HG02884 (cell line): Measurements from ENCODE around the gene MPG.

Source experiments
- ATAC-seq: cut with Tn5 transposase; IDR thresholded peaks from one replicate; pipeline ENCODE4 v1.9.1; 2021; ENCODE audit warnings: mild to moderate bottlenecking, moderate library complexity; ENCODE audit not compliant: unreplicated experiment

The MPG gene

GRCh38 chr16:50769-51591 is 27.0 kb upstream of the MPG start:
- ATAC-seq = no peak

GRCh38 chr16:53346-54236 is 24.4 kb upstream of the MPG start, which contains the start of the genes POLR3K and SNRNP25:
Gene POLR3K, minus strand, starts transcription at chr16:53608. Its CDS starts 22 bp downstream, at chr16:53586.
Gene SNRNP25, plus strand, starts transcription at chr16:53828. Its CDS starts 189 bp downstream, at chr16:54017.
- peak; percentile 94 for ATAC-seq

GRCh38 chr16:54237-54581 is 23.8 kb upstream of the MPG start:
- no peak for ATAC-seq

- ATAC-seq = no peak
These were observed 22.4 kb upstream of the MPG start for GRCh38 chr16:55571-56136.

GRCh38 chr16:56231-56927 is 21.6 kb upstream of the MPG start:
- ATAC-seq = no peak

GRCh38 chr16:57711-58110 is 20.3 kb upstream of the MPG start:
- no peak for ATAC-seq

- ATAC-seq = no peak
These were observed 19.3 kb upstream of the MPG start for GRCh38 chr16:58491-59439.

GRCh38 chr16:59440-60059 is 18.5 kb upstream of the MPG start:
- ATAC-seq = no peak

GRCh38 chr16:60166-60565 is 17.9 kb upstream of the MPG start:
- no peak for ATAC-seq

GRCh38 chr16:60929-61878 is 16.8 kb upstream of the MPG start:
- no peak for ATAC-seq

GRCh38 chr16:61879-62281 is 16.1 kb upstream of the MPG start:
- no peak for ATAC-seq

- ATAC-seq = no peak
These were observed 15.6 kb upstream of the MPG start for GRCh38 chr16:62283-62967.

- no peak for ATAC-seq
These were observed 15.0 kb upstream of the MPG start for GRCh38 chr16:62968-63391.

- ATAC-seq = no peak
These were observed 14.6 kb upstream of the MPG start for GRCh38 chr16:63466-63865.

- ATAC-seq = no peak
These were observed 13.8 kb upstream of the MPG start for GRCh38 chr16:63998-64913.

GRCh38 chr16:64914-65255 is 13.1 kb upstream of the MPG start:
- no peak for ATAC-seq

- ATAC-seq = no peak
These were observed 12.3 kb upstream of the MPG start for GRCh38 chr16:65745-66144.
